HL-60 (cell line): ENCODE measurements around the gene SMOC1.

ENCODE experiments used
- CTCF ChIP-seq: IDR thresholded peaks from one replicate; pipeline ENCODE4 v1.5.1; 2011; ENCODE audit warnings: low read length, control low read depth, inconsistent platforms; ENCODE audit not compliant: insufficient read depth
- POLR2AphosphoS5 ChIP-seq: IDR thresholded peaks from 2 replicates; pipeline ENCODE4 v1.6.1; 2012; ENCODE audit warnings: low read depth
- SPI1 ChIP-seq: IDR thresholded peaks from 2 replicates; pipeline ENCODE4 v1.6.1; 2012; ENCODE audit warnings: low read depth, mild to moderate bottlenecking, borderline replicate concordance

GRCh38 chr14:69945347-69945746 is 66.1 kb downstream of the SMOC1 start:
- TF ChIP-seq CTCF (no peak), POLR2AphosphoS5 (no peak), SPI1 (no peak)
